ENCODE data around the gene ELOVL1.

GRCh38 chr1:43368646-43369020, 822 bp upstream of the ELOVL1 start:
- TF ChIP-seq CTCF (IDR thresholded peaks at IDR 0.05; ENCODE audit: low read depth, low read length, poor library complexity, severe bottlenecking) (no peak), EZH2phosphoT487 (IDR thresholded peaks at IDR 0.05; ENCODE audit: borderline replicate concordance, low read length) (no peak)
